PC-9 (cell line): ENCODE results near the gene ABCA7.

Source experiments
- CTCF ChIP-seq: fragments of 200-600 bp; sonication (generic); conservative IDR thresholded peaks from 2 replicates; pipeline ENCODE4 v1.6.1; 2017; ENCODE audit warnings: mixed run types, antibody characterized with exemption, mild to moderate bottlenecking, moderate library complexity
- EZH2 ChIP-seq: fragments of 200-600 bp; sonication (generic); IDR thresholded peaks from 2 replicates; pipeline ENCODE4 v1.8.0; 2017; ENCODE audit warnings: antibody characterized with exemption, low read depth

GRCh38 chr19:1045247-1045603, 5.3 kb downstream of the ABCA7 start:
- no peak for TF ChIP-seq CTCF
- TF ChIP-seq EZH2, result no peak
